HepG2 (cell line): ENCODE measurements around the gene MED9. TPM values are rescaled to one million over a fixed set of nuclear protein-coding genes. Genes with fewer than 3 reads are reported as not detected.

Experiments
- AHR ChIP-seq: IDR thresholded peaks from 2 replicates; pipeline ENCODE4 v1.6.1; 2018; ENCODE audit warnings: missing genetic modification reagents, missing compliant biosample characterization
- AKAP8 ChIP-seq: sonication (generic); formaldehyde crosslinking; IDR thresholded peaks from 2 replicates; pipeline ENCODE4 v1.5.1; 2020; ENCODE audit warnings: mild to moderate bottlenecking, missing genetic modification reagents
- DNMT1 ChIP-seq: sonication (generic); formaldehyde crosslinking; IDR thresholded peaks from 2 replicates; pipeline ENCODE4 v1.5.1; 2020; ENCODE audit warnings: mild to moderate bottlenecking, missing genetic modification reagents
- FUBP1 ChIP-seq: sonication (generic); formaldehyde crosslinking; IDR thresholded peaks from 2 replicates; pipeline ENCODE4 v1.5.1; 2020; ENCODE audit warnings: missing genetic modification reagents, mild to moderate bottlenecking, borderline replicate concordance
- GPN1 ChIP-seq: sonication (generic); formaldehyde crosslinking; IDR thresholded peaks from 2 replicates; pipeline ENCODE4 v1.5.1; 2020; ENCODE audit warnings: missing genetic modification reagents, borderline replicate concordance
- HNRNPUL1 ChIP-seq: fragments of 200-400 bp; formaldehyde crosslinking; IDR thresholded peaks from 2 replicates; pipeline ENCODE4 v1.6.1; 2017; ENCODE audit warnings: low read depth, mild to moderate bottlenecking, low read length, moderate library complexity
- KMT2A ChIP-seq: sonication (generic); formaldehyde crosslinking; IDR thresholded peaks from 2 replicates; pipeline ENCODE4 v1.4.0; 2020; ENCODE audit warnings: missing genetic modification reagents
- LRRFIP1 ChIP-seq: sonication (generic); formaldehyde crosslinking; conservative IDR thresholded peaks from 2 replicates; pipeline ENCODE4 v1.4.0; 2020; ENCODE audit warnings: missing genetic modification reagents
- MED1 ChIP-seq: sonication (generic); formaldehyde crosslinking; IDR thresholded peaks from 2 replicates; pipeline ENCODE4 v1.4.0; 2020; ENCODE audit warnings: missing genetic modification reagents
- MNT ChIP-seq: fragments of 450-650 bp; IDR thresholded peaks from 2 replicates; pipeline ENCODE4 v1.6.1; 2016
- NFYC ChIP-seq: IDR thresholded peaks from 2 replicates; pipeline ENCODE4 v1.6.1; 2016; ENCODE audit warnings: missing genetic modification reagents, missing compliant biosample characterization
- PHF8 ChIP-seq: sonication (generic); formaldehyde crosslinking; IDR thresholded peaks from 2 replicates; pipeline ENCODE4 v1.5.0; 2020; ENCODE audit warnings: missing genetic modification reagents
- SMC3 ChIP-seq: IDR thresholded peaks from 2 replicates; pipeline ENCODE4 v1.6.1; 2011; ENCODE audit warnings: low read length, improper control_type of control experiment
- TBP ChIP-seq: sonication (generic); formaldehyde crosslinking; IDR thresholded peaks from 2 replicates; pipeline ENCODE4 v1.5.0; 2020; ENCODE audit warnings: missing genetic modification reagents
- TFE3 ChIP-seq: IDR thresholded peaks from 2 replicates; pipeline ENCODE4 v1.6.1; 2016
- TOE1 ChIP-seq: sonication (generic); formaldehyde crosslinking; IDR thresholded peaks from 2 replicates; pipeline ENCODE4 v1.4.0; 2020; ENCODE audit warnings: mild to moderate bottlenecking, missing genetic modification reagents
- ZFAT ChIP-seq: sonication (generic); formaldehyde crosslinking; conservative IDR thresholded peaks from 2 replicates; pipeline ENCODE4 v1.8.1; 2023; ENCODE audit warnings: missing genetic modification reagents, inconsistent platforms
- ZNF33B ChIP-seq: sonication (generic); formaldehyde crosslinking; IDR thresholded peaks from 2 replicates; pipeline ENCODE4 v1.5.1; 2020; ENCODE audit warnings: mild to moderate bottlenecking, missing genetic modification reagents
- ZNF652 ChIP-seq: IDR thresholded peaks from 2 replicates; pipeline ENCODE4 v1.6.1; 2016; ENCODE audit warnings: low read depth, borderline replicate concordance
- ZSCAN31 ChIP-seq: sonication (generic); formaldehyde crosslinking; IDR thresholded peaks from 2 replicates; pipeline ENCODE4 v1.5.0; 2020; ENCODE audit warnings: low read depth, mild to moderate bottlenecking, missing genetic modification reagents
- polyA plus RNA-seq, 8 experiments: library from polyadenylated mRNA; depleted of rRNA in 3 of 8; stranded (reverse) in 7 of 8; unstranded in 1 of 8; fragments of >200 nt; fragmentation: Illumina TruSeq in 4 of 8; extraction: Trizol in 4 of 8; gene quantifications; 2 replicates each; pipeline versions ENCODE4 v1.2.1 to v1.2.3, GENCODE V29; 2011 to 2016; ENCODE audit warnings: low read depth in 4 of 8, missing spikeins in 1 of 8, mixed read lengths in 1 of 8; ENCODE audit not compliant: insufficient read depth in 1 of 8
- total RNA-seq, 5 experiments: library from RNA; depleted of rRNA; stranded (reverse); fragments of >200 nt; fragmentation: Illumina TruSeq; extraction: Trizol; gene quantifications; 2 replicates each; pipeline ENCODE4 v1.2.3, GENCODE V29; 2016; ENCODE audit warnings: low read depth in 1 of 5

MED9 gene
- total and polyA plus RNA-seq, 2 of the 13 experiments (the other 11 are each of a cell fraction or from before 2014, with no cell fraction given) = 11.9 to 15.1 TPM

- TF ChIP-seq KMT2A (no peak), FUBP1 (CRISPR knock-in tag) (no peak), LRRFIP1 (CRISPR knock-in tag) (no peak), TFE3 (no peak), AHR (CRISPR knock-in tag) (no peak), ZFAT (CRISPR knock-in tag) (no peak), MNT (no peak), AKAP8 (CRISPR knock-in tag) (no peak), ZNF652 (CRISPR knock-in tag) (no peak), NFYC (no peak), TBP (CRISPR knock-in tag) (no peak), PHF8 (CRISPR knock-in tag) (no peak), MED1 (CRISPR knock-in tag) (peak; percentile 64; the same call in 1 of the 2 replicates), DNMT1 (CRISPR knock-in tag) (no peak), ZNF33B (CRISPR knock-in tag) (no peak), HNRNPUL1 (no peak), GPN1 (CRISPR knock-in tag) (no peak), ZSCAN31 (CRISPR knock-in tag) (no peak), TOE1 (CRISPR knock-in tag) (no peak), SMC3 (0 out of 2 replicates have a peak, but pooled peaks have one; percentile 3)
Measured at GRCh38 chr17:17435323-17435722, 41.5 kb upstream of the MED9 start (continued).
